ENCODE data around the gene AP4B1.

The AP4B1 gene

DNA sequence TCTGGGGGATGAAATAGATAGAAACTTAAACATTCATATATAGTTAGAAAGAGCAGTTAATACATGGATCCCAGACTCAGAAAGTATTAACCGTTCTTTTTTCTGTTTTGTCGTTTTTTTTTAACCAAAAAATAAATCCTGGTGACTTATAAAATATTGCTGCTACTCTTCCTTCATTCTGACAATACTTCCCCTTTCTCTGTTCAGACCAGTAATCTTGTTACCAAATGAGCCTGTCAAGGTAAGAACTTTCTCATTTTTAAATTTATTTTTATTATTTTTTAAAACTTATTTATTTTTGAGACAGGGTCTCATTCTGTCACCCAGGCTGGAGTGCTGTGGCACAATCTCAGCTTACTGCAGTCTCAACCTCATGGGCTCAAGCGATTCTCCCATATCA is 46.8 kb downstream of the AP4B1 start:
- CTCF ChIA-PET = interaction anchor here (1.6 kb wide), 1 partner anchor 22 kb away, joined by 3 read pairs; no protein-coding TSS in a partner anchor
- no peaks in the 10 kb centered on the region for H3K36me3 ChIP-seq (ENCODE audit: control insufficient read depth in 2 of 2, insufficient read depth in 1 of 2, low read length in 2 of 2)
- H3K4me3 ChIP-seq (ENCODE audit: low read depth, low read length) = no peak overlapping the region
- TF ChIP-seq ZNF623 (tag by site-specific recombination; IDR thresholded peaks at IDR 0.05) (no peak), MYNN (tag by site-specific recombination; IDR thresholded peaks at IDR 0.05; ENCODE audit: borderline replicate concordance) (no peak), ZNF112 (tag by site-specific recombination; IDR thresholded peaks at IDR 0.05) (no peak), ZBTB8A (tag by site-specific recombination; IDR thresholded peaks at IDR 0.05) (no peak), GFI1B (tag by site-specific recombination; IDR thresholded peaks at IDR 0.05) (no peak), ZNF391 (tag by site-specific recombination; IDR thresholded peaks at IDR 0.05; ENCODE audit: borderline replicate concordance, low read depth) (no peak), ZNF157 (tag by site-specific recombination; IDR thresholded peaks at IDR 0.05) (no peak), ZNF2 (tag by site-specific recombination; IDR thresholded peaks at IDR 0.05) (no peak), ZNF169 (tag by site-specific recombination; IDR thresholded peaks at IDR 0.05) (no peak), ZNF366 (tag by site-specific recombination; conservative IDR thresholded peaks at IDR 0.05) (no peak)
- TF ChIP-seq, protein P1, sequence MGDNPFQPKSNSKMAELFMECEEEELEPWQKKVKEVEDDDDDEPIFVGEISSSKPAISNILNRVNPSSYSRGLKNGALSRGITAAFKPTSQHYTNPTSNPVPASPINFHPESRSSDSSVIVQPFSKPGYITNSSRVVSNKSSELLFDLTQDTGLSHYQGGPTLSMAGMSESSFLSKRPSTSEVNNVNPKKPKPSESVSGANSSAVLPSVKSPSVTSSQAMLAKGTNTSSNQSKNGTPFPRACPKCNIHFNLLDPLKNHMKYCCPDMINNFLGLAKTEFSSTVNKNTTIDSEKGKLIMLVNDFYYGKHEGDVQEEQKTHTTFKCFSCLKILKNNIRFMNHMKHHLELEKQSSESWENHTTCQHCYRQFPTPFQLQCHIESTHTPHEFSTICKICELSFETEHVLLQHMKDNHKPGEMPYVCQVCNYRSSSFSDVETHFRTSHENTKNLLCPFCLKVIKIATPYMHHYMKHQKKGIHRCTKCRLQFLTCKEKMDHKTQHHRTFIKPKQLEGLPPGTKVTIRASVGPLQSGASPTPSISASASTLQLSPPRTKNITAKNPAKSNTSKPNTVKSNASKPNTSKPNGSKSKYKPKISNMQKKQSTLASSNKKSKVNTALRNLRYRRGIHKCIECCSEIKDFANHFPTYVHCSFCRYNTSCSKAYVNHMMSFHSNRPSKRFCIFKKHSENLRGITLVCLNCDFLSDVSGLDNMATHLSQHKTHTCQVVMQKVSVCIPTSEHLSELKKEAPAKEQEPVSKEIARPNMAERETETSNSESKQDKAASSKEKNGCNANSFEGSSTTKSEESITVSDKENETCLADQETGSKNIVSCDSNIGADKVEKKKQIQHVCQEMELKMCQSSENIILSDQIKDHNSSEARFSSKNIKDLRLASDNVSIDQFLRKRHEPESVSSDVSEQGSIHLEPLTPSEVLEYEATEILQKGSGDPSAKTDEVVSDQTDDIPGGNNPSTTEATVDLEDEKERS (tag by site-specific recombination; IDR thresholded peaks at IDR 0.05) = no peak
- TF ChIP-seq, protein P2, sequence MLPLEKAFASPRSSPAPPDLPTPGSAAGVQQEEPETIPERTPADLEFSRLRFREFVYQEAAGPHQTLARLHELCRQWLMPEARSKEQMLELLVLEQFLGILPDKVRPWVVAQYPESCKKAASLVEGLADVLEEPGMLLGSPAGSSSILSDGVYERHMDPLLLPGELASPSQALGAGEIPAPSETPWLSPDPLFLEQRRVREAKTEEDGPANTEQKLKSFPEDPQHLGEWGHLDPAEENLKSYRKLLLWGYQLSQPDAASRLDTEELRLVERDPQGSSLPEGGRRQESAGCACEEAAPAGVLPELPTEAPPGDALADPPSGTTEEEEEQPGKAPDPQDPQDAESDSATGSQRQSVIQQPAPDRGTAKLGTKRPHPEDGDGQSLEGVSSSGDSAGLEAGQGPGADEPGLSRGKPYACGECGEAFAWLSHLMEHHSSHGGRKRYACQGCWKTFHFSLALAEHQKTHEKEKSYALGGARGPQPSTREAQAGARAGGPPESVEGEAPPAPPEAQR (tag by site-specific recombination; IDR thresholded peaks at IDR 0.05) = no peak
- TF ChIP-seq, protein P3, sequence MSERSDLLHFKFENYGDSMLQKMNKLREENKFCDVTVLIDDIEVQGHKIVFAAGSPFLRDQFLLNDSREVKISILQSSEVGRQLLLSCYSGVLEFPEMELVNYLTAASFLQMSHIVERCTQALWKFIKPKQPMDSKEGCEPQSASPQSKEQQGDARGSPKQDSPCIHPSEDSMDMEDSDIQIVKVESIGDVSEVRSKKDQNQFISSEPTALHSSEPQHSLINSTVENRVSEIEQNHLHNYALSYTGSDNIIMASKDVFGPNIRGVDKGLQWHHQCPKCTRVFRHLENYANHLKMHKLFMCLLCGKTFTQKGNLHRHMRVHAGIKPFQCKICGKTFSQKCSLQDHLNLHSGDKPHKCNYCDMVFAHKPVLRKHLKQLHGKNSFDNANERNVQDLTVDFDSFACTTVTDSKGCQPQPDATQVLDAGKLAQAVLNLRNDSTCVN (tag by site-specific recombination; optimal IDR thresholded peaks at IDR 0.05) = no peak
- H3K9me3 ChIP-seq (ENCODE audit: control insufficient read depth, insufficient read depth, low read depth, low read length) = no peaks in the 10 kb centered on the region
- H3K4me1 ChIP-seq (ENCODE audit: control insufficient read depth, insufficient read depth, low read length) = no peaks in the 10 kb centered on the region
- POLR2A ChIA-PET = no interaction called here
- no peak overlapping the region for H3K27ac ChIP-seq (ENCODE audit: extremely low read depth, low read depth, low read length)

DNA sequence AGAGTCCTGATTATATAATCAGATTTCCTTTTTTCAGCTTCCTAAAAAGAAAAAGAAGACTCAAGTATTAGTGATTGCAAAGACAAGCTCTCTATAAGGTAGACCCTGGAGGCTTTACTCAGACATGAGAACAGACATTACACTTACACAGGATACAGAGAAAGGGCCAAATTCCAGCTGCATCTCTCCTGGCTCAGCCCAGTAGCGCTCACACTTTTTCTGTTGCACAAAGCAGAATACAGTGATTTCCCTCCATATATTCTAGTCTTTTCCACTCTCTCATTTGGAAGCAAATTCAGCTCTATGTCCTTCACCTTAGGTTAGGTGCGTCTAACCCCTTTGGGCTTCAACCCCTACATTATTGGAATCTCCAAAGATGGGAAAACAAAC is 48.2 kb downstream of the AP4B1 start:
- H3K4me1 ChIP-seq (ENCODE audit: control insufficient read depth, insufficient read depth, low read length) = no peaks in the 10 kb centered on the region
- ChIA-PET POLR2A (no interaction called here), CTCF (interaction anchor here (0.6 to 1.6 kb wide), 4 partner anchors 11 to 22 kb away, joined by 3 to 4 read pairs (median 3); no protein-coding TSS in a partner anchor)
- no peaks in the 10 kb centered on the region for H3K36me3 ChIP-seq (ENCODE audit: control insufficient read depth in 2 of 2, insufficient read depth in 1 of 2, low read length in 2 of 2)
- H3K27ac ChIP-seq (ENCODE audit: extremely low read depth, low read depth, low read length) = no peak overlapping the region
- H3K4me3 ChIP-seq (ENCODE audit: low read depth, low read length) = no peak overlapping the region
- no peaks in the 10 kb centered on the region for H3K9me3 ChIP-seq (ENCODE audit: control insufficient read depth, insufficient read depth, low read depth, low read length)
- no peak for TF ChIP-seq ZFP69B (tag by site-specific recombination; IDR thresholded peaks at IDR 0.05)
- no peak for TF ChIP-seq ZNF529 (tag by site-specific recombination; IDR thresholded peaks at IDR 0.05; ENCODE audit: insufficient replicate concordance)
- TF ChIP-seq ZNF169 (tag by site-specific recombination; IDR thresholded peaks at IDR 0.05) = no peak
- TF ChIP-seq ZNF585B (tag by site-specific recombination; IDR thresholded peaks at IDR 0.05) = no peak
- no peak for TF ChIP-seq ZNF677 (tag by site-specific recombination; IDR thresholded peaks at IDR 0.05)
- TF ChIP-seq, protein P4, sequence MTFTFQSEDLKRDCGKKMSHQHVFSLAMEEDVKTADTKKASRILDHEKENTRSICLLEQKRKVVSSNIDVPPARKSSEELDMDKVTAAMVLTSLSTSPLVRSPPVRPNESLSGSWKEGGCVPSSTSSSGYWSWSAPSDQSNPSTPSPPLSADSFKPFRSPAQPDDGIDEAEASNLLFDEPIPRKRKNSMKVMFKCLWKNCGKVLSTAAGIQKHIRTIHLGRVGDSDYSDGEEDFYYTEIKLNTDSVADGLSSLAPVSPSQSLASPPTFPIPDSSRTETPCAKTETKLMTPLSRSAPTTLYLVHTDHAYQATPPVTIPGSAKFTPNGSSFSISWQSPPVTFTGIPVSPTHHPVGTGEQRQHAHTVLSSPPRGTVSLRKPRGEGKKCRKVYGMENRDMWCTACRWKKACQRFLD (tag by site-specific recombination; IDR thresholded peaks at IDR 0.05) = no peak
- no peak for TF ChIP-seq OVOL3 (tag by site-specific recombination; IDR thresholded peaks at IDR 0.05)
- TF ChIP-seq, protein P5, sequence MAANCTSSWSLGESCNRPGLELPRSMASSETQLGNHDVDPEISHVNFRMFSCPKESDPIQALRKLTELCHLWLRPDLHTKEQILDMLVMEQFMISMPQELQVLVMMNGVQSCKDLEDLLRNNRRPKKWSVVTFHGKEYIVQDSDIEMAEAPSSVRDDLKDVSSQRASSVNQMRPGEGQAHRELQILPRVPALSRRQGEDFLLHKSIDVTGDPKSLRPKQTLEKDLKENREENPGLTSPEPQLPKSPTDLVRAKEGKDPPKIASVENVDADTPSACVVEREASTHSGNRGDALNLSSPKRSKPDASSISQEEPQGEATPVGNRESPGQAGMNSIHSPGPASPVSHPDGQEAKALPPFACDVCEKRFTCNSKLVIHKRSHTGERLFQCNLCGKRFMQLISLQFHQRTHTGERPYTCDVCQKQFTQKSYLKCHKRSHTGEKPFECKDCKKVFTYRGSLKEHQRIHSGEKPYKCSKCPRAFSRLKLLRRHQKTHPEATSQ (tag by site-specific recombination; IDR thresholded peaks at IDR 0.05) = no peak
- TF ChIP-seq, protein P6, sequence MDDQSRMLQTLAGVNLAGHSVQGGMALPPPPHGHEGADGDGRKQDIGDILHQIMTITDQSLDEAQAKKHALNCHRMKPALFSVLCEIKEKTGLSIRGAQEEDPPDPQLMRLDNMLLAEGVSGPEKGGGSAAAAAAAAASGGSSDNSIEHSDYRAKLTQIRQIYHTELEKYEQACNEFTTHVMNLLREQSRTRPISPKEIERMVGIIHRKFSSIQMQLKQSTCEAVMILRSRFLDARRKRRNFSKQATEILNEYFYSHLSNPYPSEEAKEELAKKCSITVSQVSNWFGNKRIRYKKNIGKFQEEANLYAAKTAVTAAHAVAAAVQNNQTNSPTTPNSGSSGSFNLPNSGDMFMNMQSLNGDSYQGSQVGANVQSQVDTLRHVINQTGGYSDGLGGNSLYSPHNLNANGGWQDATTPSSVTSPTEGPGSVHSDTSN (CRISPR knock-in tag; IDR thresholded peaks at IDR 0.05) = no peak
- TF ChIP-seq ZNF560 (tag by site-specific recombination; IDR thresholded peaks at IDR 0.05; ENCODE audit: borderline replicate concordance) = no peak
- TF ChIP-seq ZNF664 (tag by site-specific recombination; IDR thresholded peaks at IDR 0.05) = no peak
- no peak for TF ChIP-seq ZNF175 (tag by site-specific recombination; IDR thresholded peaks at IDR 0.05)
- TF ChIP-seq HOXC10 (CRISPR knock-in tag; IDR thresholded peaks at IDR 0.05) = no peak
- TF ChIP-seq, protein P2 (tag by site-specific recombination; IDR thresholded peaks at IDR 0.05) = no peak
